H9 (cell line): ENCODE measurements around the gene IFT57. TPM values are rescaled to one million over a fixed set of nuclear protein-coding genes. Genes with fewer than 3 reads are reported as not detected.

Experiments used
- DNase-seq: peaks from one replicate; pipeline ENCODE4 v3.0.0-alpha.2; 2017
- H2AFZ ChIP-seq: one replicate; pipeline ENCODE4 v1.6.1; 2013; ENCODE audit warnings: mild to moderate bottlenecking, low read length, control low read depth, moderate library complexity
- H2AK5ac ChIP-seq: 2 replicates; pipeline ENCODE4 v1.6.1; 2013; ENCODE audit warnings: low read length, control low read depth, mixed read lengths; ENCODE audit not compliant: insufficient read length
- H2BK120ac ChIP-seq: one replicate; pipeline ENCODE4 v1.6.1; 2013; ENCODE audit warnings: low read depth, mild to moderate bottlenecking, low read length, control low read depth, inconsistent platforms; ENCODE audit not compliant: poor library complexity, severe bottlenecking
- H2BK12ac ChIP-seq: 2 replicates; pipeline ENCODE4 v1.6.1; 2013; ENCODE audit warnings: low read length, control low read depth, mixed read lengths, low read depth; ENCODE audit not compliant: insufficient read length
- H2BK15ac ChIP-seq: 2 replicates; pipeline ENCODE4 v1.6.1; 2013; ENCODE audit warnings: low read depth, low read length, control low read depth
- H2BK20ac ChIP-seq: one replicate; pipeline ENCODE4 v1.6.1; 2013; ENCODE audit warnings: low read depth, mild to moderate bottlenecking, low read length, control low read depth, inconsistent platforms; ENCODE audit not compliant: poor library complexity, severe bottlenecking
- H2BK5ac ChIP-seq: 2 replicates; pipeline ENCODE4 v1.6.1; 2013; ENCODE audit warnings: low read length, control low read depth, mixed read lengths; ENCODE audit not compliant: insufficient read length
- H3K14ac ChIP-seq: 2 replicates; pipeline ENCODE4 v1.6.1; 2013; ENCODE audit warnings: low read length, control low read depth; ENCODE audit not compliant: insufficient read depth
- H3K18ac ChIP-seq: 2 replicates; pipeline ENCODE4 v1.6.1; 2013; ENCODE audit warnings: low read depth, mild to moderate bottlenecking, mixed read lengths, low read length, control low read depth; ENCODE audit not compliant: insufficient read length
- H3K23ac ChIP-seq: 2 replicates; pipeline ENCODE4 v1.6.1; 2013; ENCODE audit warnings: low read length, control low read depth, mixed read lengths, low read depth; ENCODE audit not compliant: insufficient read length
- H3K23me2 ChIP-seq: 2 replicates; pipeline ENCODE4 v1.6.1; 2013; ENCODE audit warnings: low read depth, mild to moderate bottlenecking, mixed read lengths, low read length, control low read depth; ENCODE audit not compliant: insufficient read length, poor library complexity, severe bottlenecking
- H3K27ac ChIP-seq: 2 replicates; pipeline ENCODE4 v1.5.1; 2013; ENCODE audit warnings: low read length, control low read depth, mixed read lengths, low read depth; ENCODE audit not compliant: insufficient read length
- H3K27me3 ChIP-seq: 2 replicates; pipeline ENCODE4 v1.6.1; 2013; ENCODE audit warnings: low read length, control low read depth, inconsistent platforms; ENCODE audit not compliant: insufficient read depth
- H3K4ac ChIP-seq: 2 replicates; pipeline ENCODE4 v1.6.1; 2013; ENCODE audit warnings: low read depth, mild to moderate bottlenecking, control low read depth, inconsistent platforms, low read length, moderate library complexity
- H3K4me1 ChIP-seq: 2 replicates; pipeline ENCODE4 v1.6.1; 2013; ENCODE audit warnings: low read length, control low read depth, inconsistent platforms; ENCODE audit not compliant: insufficient read depth
- H3K4me2 ChIP-seq: 2 replicates; pipeline ENCODE4 v1.6.1; 2013; ENCODE audit warnings: low read length, control low read depth, mixed read lengths; ENCODE audit not compliant: insufficient read length, insufficient read depth
- H3K56ac ChIP-seq: 2 replicates; pipeline ENCODE4 v1.6.1; 2013; ENCODE audit warnings: low read depth, mild to moderate bottlenecking, mixed read lengths, low read length, control low read depth; ENCODE audit not compliant: insufficient read length
- H3K79me1 ChIP-seq: 2 replicates; pipeline ENCODE4 v1.6.1; 2013; ENCODE audit warnings: low read depth, mild to moderate bottlenecking, moderate library complexity, low read length, control low read depth, inconsistent platforms; ENCODE audit not compliant: insufficient read depth, poor library complexity, severe bottlenecking
- H3K79me2 ChIP-seq: 2 replicates; pipeline ENCODE4 v1.6.1; 2013; ENCODE audit warnings: low read length, control low read depth, inconsistent platforms; ENCODE audit not compliant: insufficient read depth
- H3K9ac ChIP-seq: 2 replicates; pipeline ENCODE4 v1.6.1; 2013; ENCODE audit warnings: low read length, control low read depth, mixed read lengths; ENCODE audit not compliant: insufficient read length; ENCODE audit errors: extremely low read depth
- H3K9me3 ChIP-seq: one replicate; pipeline ENCODE4 v1.6.1; 2013; ENCODE audit warnings: low read depth, low read length, inconsistent platforms; ENCODE audit not compliant: control insufficient read depth
- H3T11ph ChIP-seq: one replicate; pipeline ENCODE4 v1.6.1; 2013; ENCODE audit warnings: mild to moderate bottlenecking, low read length, control low read depth, inconsistent platforms
- H4K20me1 ChIP-seq: one replicate; pipeline ENCODE4 v1.6.1; 2013; ENCODE audit not compliant: control insufficient read depth, insufficient read length, insufficient read depth
- H4K5ac ChIP-seq: 2 replicates; pipeline ENCODE4 v1.6.1; 2013; ENCODE audit warnings: low read depth, mild to moderate bottlenecking, mixed read lengths, low read length, control low read depth; ENCODE audit not compliant: insufficient read length
- H4K8ac ChIP-seq: replicated peaks from 2 replicates; pipeline ENCODE4 v1.6.1; 2013; ENCODE audit warnings: low read length, control low read depth, mixed read lengths, low read depth; ENCODE audit not compliant: insufficient read length
- H4K91ac ChIP-seq: 2 replicates; pipeline ENCODE4 v1.6.1; 2013; ENCODE audit warnings: low read depth, mild to moderate bottlenecking, moderate library complexity, mixed read lengths, low read length, control low read depth; ENCODE audit not compliant: insufficient read length
- H3K27ac Mint-ChIP-seq, 3 experiments: 2 replicates in 2 of 3; 3 replicates in 1 of 3; pipeline ENCODE4 v1.8.0; 2020 to 2021; ENCODE audit warnings: mixed read lengths in 3 of 3, mild to moderate bottlenecking in 1 of 3, moderate library complexity in 1 of 3
- H3K27me3 Mint-ChIP-seq: 2 replicates; pipeline ENCODE4 v1.8.0; 2021; ENCODE audit warnings: low read depth, mild to moderate bottlenecking, moderate library complexity, mixed read lengths
- H3K36me3 Mint-ChIP-seq, 3 experiments: 2 replicates in 2 of 3; 3 replicates in 1 of 3; pipeline ENCODE4 v1.8.0; 2020 to 2021; ENCODE audit warnings: low read depth in 3 of 3, mixed read lengths in 3 of 3; ENCODE audit not compliant: insufficient read depth in 1 of 3
- H3K4me1 Mint-ChIP-seq, 2 experiments: 2 replicates each; pipeline ENCODE4 v1.8.0; 2020; ENCODE audit warnings: mixed read lengths in 2 of 2
- H3K4me3 Mint-ChIP-seq, 2 experiments: 2 replicates in 1 of 2; 3 replicates in 1 of 2; pipeline ENCODE4 v1.8.0; 2020 to 2021; ENCODE audit warnings: mild to moderate bottlenecking in 2 of 2, mixed read lengths in 2 of 2, moderate library complexity in 1 of 2
- H3K9me3 Mint-ChIP-seq, 2 experiments: 2 replicates in 1 of 2; 3 replicates in 1 of 2; pipeline ENCODE4 v1.8.0; 2020; ENCODE audit warnings: mild to moderate bottlenecking in 2 of 2, mixed read lengths in 2 of 2, moderate library complexity in 1 of 2
- CTCF ChIP-seq: fragments of 200-600 bp; sonication (generic); conservative IDR thresholded peaks from 3 replicates; pipeline ENCODE4 v1.8.0; 2021; ENCODE audit warnings: antibody characterized with exemption, mild to moderate bottlenecking
- WGBS: extraction: QIAGEN DNeasy Blood & Tissue Kit; methylation state at CpG from one replicate; pipeline ENCODE4 v1.1.7; 2013; ENCODE audit warnings: missing lambda C conversion rate, low lambda C conversion rate, mixed read lengths; ENCODE audit not compliant: insufficient read length; ENCODE audit errors: extremely low coverage; 5-methylcytosine and 5-hydroxymethylcytosine counted together
- total RNA-seq: library from RNA; stranded (reverse); gene quantifications from 2 replicates; pipeline ENCODE4 v1.2.1, GENCODE V29; 2021

IFT57 gene
- total RNA-seq, 1 experiment from 2014 or later, result 21.4 TPM

GRCh38 chr3:108234387-108234957, 12.2 kb upstream of the IFT57 start:
- H2BK15ac ChIP-seq, result no peak overlapping the region
- H2AFZ ChIP-seq, result no peak overlapping the region
- no peak for DNase-seq
- no peak overlapping the region for H4K8ac ChIP-seq
- no peak overlapping the region for H4K91ac ChIP-seq
- H2BK5ac ChIP-seq, result no peak overlapping the region
- H3K4me1 ChIP-seq, result no peaks in the 10 kb centered on the region
- no peaks in the 10 kb centered on the region for H3K36me3 Mint-ChIP-seq
- no peaks in the 10 kb centered on the region for H3K27me3 Mint-ChIP-seq
- no peaks in the 10 kb centered on the region; a peak in 1 of 4 replicates for H3K4me1 Mint-ChIP-seq
- H4K5ac ChIP-seq, result no peak overlapping the region
- no peak for TF ChIP-seq CTCF
- H3K9me3 ChIP-seq, result no peaks in the 10 kb centered on the region
- H3K18ac ChIP-seq, result no peak overlapping the region
- no peaks in the 10 kb centered on the region for H3K27me3 ChIP-seq
- no peaks in the 10 kb centered on the region for H3K23me2 ChIP-seq
- H3T11ph ChIP-seq, result no peak overlapping the region
- H3K23ac ChIP-seq, result no peak overlapping the region
- H3K27ac Mint-ChIP-seq, result no peak overlapping the region
- H3K4ac ChIP-seq, result no peak overlapping the region
- no peak overlapping the region for H3K14ac ChIP-seq
- no peak overlapping the region for H3K4me3 Mint-ChIP-seq
- H3K9ac ChIP-seq, result no peak overlapping the region
- H2AK5ac ChIP-seq, result no peak overlapping the region
- H3K79me1 ChIP-seq, result no peaks in the 10 kb centered on the region
- H2BK20ac ChIP-seq, result no peak overlapping the region
- no peaks in the 10 kb centered on the region for H3K9me3 Mint-ChIP-seq
- no peak overlapping the region for H2BK12ac ChIP-seq
- no peaks in the 10 kb centered on the region for H4K20me1 ChIP-seq
- H3K79me2 ChIP-seq, result no peaks in the 10 kb centered on the region
- no CpG with 5 or more reads among the region's 1 CpG for WGBS
- H3K56ac ChIP-seq, result no peak overlapping the region
- H3K4me2 ChIP-seq, result no peak overlapping the region
- H2BK120ac ChIP-seq, result no peak overlapping the region
- no peak overlapping the region for H3K27ac ChIP-seq
